ENCODE measurements around the gene CAMK1D. TPM values are rescaled to one million over a fixed set of nuclear protein-coding genes. Genes with fewer than 3 reads are reported as not detected.

The CAMK1D gene
- total RNA-seq, 1 donor from 2014 or later, result 58.8 TPM

DNA sequence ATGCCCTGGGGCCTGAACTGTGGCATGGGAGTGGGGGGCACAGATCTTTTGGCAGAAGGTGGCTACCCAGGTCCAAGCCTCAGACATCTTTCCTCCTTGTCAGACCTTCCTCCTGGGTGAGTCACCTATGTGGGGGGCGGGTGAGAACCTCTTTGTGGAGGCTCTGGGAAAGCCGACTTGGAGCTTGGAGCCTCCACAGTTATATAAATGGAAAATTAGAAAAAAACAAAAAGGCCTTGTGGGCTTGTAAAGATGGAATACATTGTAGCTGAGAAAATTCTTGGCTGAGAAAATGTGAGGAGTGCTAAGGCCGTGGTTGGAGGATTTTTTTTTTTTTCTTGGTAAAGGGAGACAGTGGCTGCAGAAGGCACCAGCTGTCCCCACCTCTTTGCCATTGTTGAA, 359.7 kb downstream of the CAMK1D start:
- no peak for ATAC-seq (ENCODE audit: low read depth)
- Mint-ChIP-seq H3K27me3 (no peaks in the 10 kb centered on the region), H3K4me1 (peaks cover 23% of the 10 kb centered on the region), H3K4me3 (no peak overlapping the region), H3K27ac (peak overlapping the region; percentile 20), H3K9me3 (no peaks in the 10 kb centered on the region), H3K36me3 (ENCODE audit: low read depth) (peaks cover 5% of the 10 kb centered on the region)
- ChIA-PET POLR2A (interaction anchor here (0.7 kb wide), 1 partner anchor 42 kb away, joined by 4 read pairs; no protein-coding TSS in a partner anchor), CTCF (interaction anchor here (0.8 to 5.2 kb wide), 5 partner anchors 9 to 494 kb away, joined by 3 to 65 read pairs (median 5); no protein-coding TSS in a partner anchor)
- intact Hi-C loops (cut with micrococcal nuclease), result no loop called here
- TF ChIP-seq, protein P1, sequence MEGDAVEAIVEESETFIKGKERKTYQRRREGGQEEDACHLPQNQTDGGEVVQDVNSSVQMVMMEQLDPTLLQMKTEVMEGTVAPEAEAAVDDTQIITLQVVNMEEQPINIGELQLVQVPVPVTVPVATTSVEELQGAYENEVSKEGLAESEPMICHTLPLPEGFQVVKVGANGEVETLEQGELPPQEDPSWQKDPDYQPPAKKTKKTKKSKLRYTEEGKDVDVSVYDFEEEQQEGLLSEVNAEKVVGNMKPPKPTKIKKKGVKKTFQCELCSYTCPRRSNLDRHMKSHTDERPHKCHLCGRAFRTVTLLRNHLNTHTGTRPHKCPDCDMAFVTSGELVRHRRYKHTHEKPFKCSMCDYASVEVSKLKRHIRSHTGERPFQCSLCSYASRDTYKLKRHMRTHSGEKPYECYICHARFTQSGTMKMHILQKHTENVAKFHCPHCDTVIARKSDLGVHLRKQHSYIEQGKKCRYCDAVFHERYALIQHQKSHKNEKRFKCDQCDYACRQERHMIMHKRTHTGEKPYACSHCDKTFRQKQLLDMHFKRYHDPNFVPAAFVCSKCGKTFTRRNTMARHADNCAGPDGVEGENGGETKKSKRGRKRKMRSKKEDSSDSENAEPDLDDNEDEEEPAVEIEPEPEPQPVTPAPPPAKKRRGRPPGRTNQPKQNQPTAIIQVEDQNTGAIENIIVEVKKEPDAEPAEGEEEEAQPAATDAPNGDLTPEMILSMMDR (IDR thresholded peaks at IDR 0.05), result no peak
- DNase-seq, result no peak

DNA sequence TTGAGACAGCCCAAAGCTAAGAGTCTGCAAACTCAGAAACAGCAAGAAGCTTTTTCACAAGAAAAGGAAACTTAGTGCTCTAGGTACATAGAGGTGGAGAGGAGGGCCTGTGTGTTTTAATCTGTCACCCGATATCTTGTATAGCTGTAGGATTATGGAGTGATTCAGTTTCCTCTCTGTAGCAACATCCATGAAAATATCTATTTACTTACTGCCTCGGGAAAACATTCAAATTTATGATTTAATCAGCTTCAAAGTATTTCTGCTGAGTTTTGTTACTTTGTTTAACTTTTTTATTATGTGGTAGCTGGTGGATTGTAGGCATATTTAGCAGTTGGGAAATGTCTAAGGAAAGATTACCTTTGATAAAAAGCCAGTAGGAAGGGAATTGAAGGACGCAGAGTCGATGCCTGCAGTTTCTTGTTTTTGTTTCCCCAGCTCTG, 360.2 kb downstream of the CAMK1D start:
- intact Hi-C loops (cut with micrococcal nuclease), result no loop called here
- peaks cover 23% of the 10 kb centered on the region for H3K4me1 Mint-ChIP-seq
- ATAC-seq (ENCODE audit: low read depth) (no peak), DNase-seq (no peak)
- no peak overlapping the region for H3K4me3 Mint-ChIP-seq
- H3K27ac Mint-ChIP-seq, result no peak overlapping the region
- POLR2A ChIA-PET, result interaction anchor here (0.7 kb wide), 1 partner anchor 43 kb away, joined by 4 read pairs; no protein-coding TSS in a partner anchor
- peaks cover 5% of the 10 kb centered on the region for H3K36me3 Mint-ChIP-seq (ENCODE audit: low read depth)
- H3K9me3 Mint-ChIP-seq, result no peaks in the 10 kb centered on the region
- H3K27me3 Mint-ChIP-seq, result no peaks in the 10 kb centered on the region
- TF ChIP-seq, protein P1 (IDR thresholded peaks at IDR 0.05), result no peak
- CTCF ChIA-PET, result interaction anchor here (0.8 to 5.2 kb wide), 8 partner anchors 8 to 494 kb away, joined by 3 to 65 read pairs (median 7); no protein-coding TSS in a partner anchor

DNA sequence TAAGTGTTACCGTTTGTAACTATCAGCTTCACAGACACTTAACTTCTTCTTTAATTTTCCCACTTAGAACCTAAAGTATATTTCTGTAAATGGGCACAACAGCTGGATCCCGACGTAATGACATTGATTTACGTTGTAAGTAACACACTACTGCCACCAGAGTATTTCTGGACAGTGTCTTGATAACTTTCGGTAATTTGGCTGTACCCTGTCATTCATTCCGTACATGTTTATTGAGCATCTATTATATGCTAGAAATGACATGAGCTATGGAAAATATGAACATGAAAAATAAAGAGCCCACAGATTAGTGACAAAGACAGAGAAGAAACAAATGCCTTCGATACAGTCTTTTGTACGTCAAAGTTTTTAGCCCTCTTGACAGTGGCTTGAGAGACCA, 360.8 kb downstream of the CAMK1D start:
- ChIA-PET POLR2A (interaction anchor here (0.6 kb wide), 1 partner anchor 488 kb away, joined by 3 read pairs; no protein-coding TSS in a partner anchor), CTCF (interaction anchor here (0.5 to 5.2 kb wide), 8 partner anchors 29 to 495 kb away, joined by 3 to 65 read pairs (median 7); no protein-coding TSS in a partner anchor)
- Mint-ChIP-seq H3K4me3 (no peak overlapping the region), H3K9me3 (no peaks in the 10 kb centered on the region), H3K4me1 (peaks cover 23% of the 10 kb centered on the region), H3K27me3 (no peaks in the 10 kb centered on the region), H3K36me3 (ENCODE audit: low read depth) (peaks cover 5% of the 10 kb centered on the region), H3K27ac (peak overlapping the region; percentile 12)
- ATAC-seq (ENCODE audit: low read depth) (no peak), DNase-seq (no peak)
- TF ChIP-seq, protein P1 (IDR thresholded peaks at IDR 0.05), result no peak
- intact Hi-C loops (cut with micrococcal nuclease), result loop anchor here (2.0 to 10.0 kb wide), 2 partner anchors 355 to 927 kb away; no protein-coding TSS in a partner anchor

DNA sequence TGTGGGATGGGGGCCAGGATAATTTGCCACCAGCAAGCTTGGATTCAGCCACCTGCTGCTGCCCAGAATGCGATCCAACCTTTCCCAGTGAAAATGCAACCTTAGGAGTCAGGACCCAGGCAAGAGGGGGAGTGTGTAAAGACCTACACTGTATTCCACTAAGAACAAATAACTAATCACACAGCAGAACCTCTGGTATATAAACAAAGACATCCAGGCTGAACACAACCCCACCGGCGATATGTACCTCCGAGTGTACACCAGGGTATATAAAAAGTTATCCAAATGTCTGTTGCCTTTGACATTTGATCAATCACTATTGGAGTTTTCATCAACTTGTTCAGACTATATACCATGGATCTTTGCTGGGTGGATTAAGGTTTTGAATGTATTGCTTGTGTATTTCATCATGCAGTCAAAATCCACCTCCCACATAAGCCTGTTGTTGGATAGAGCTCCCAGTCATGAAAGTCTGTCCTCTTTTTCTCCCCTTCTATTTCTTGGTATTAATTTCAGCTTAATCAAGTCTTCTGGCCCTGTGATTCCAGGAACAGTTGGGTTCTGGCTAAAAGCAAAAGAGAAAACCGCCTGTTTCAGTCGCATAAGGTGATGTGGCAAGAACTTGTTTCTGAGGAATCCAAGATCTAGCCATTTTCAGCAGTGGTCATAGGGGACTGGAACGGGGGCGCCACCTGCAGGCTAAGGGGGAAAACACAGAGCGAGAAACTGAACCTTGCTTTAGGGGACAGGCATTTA, 361.4 kb downstream of the CAMK1D start:
- intact Hi-C loops (cut with micrococcal nuclease), result loop anchor here (1.0 to 10.0 kb wide), 11 partner anchors 54 to 928 kb away; partner anchors contain the start of gene NUDT5
- ATAC-seq (ENCODE audit: low read depth) (peak; percentile 93), DNase-seq (peak; percentile 68)
- H3K9me3 Mint-ChIP-seq, result no peaks in the 10 kb centered on the region
- H3K4me3 Mint-ChIP-seq, result no peak overlapping the region
- H3K27me3 Mint-ChIP-seq, result no peaks in the 10 kb centered on the region
- CTCF ChIA-PET, result interaction anchor here (0.5 to 5.2 kb wide), 15 partner anchors 11 to 495 kb away, joined by 3 to 65 read pairs (median 4); no protein-coding TSS in a partner anchor
- peaks cover 5% of the 10 kb centered on the region for H3K36me3 Mint-ChIP-seq (ENCODE audit: low read depth)
- POLR2A ChIA-PET, result interaction anchor here (0.6 kb wide), 1 partner anchor 489 kb away, joined by 3 read pairs; no protein-coding TSS in a partner anchor
- TF ChIP-seq, protein P1 (IDR thresholded peaks at IDR 0.05), result no peak
- H3K4me1 Mint-ChIP-seq, result peaks cover 23% of the 10 kb centered on the region
- peak overlapping the region; percentile 54 for H3K27ac Mint-ChIP-seq

DNA sequence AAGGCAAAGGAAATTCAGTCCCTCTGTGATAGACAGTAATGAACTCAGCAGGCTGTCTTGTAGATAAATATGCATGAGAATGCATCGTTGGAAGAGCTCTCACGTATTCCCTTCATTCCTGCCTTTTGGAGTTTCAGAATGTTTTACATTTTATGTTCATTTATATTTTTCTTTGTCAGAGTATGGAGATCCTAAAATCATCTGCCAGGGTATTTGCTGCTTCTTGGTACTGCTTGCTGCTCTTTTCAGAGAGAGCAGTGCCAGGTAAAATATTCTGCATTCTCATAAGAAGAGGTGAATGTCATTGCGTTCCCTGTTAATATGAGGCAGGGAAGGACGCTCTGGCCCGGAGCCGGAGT, 362.0 kb downstream of the CAMK1D start:
- POLR2A ChIA-PET, result no interaction called here
- intact Hi-C loops (cut with micrococcal nuclease), result loop anchor here (1.0 to 10.0 kb wide), 11 partner anchors 55 to 929 kb away; partner anchors contain the start of gene NUDT5
- Mint-ChIP-seq H3K36me3 (ENCODE audit: low read depth) (peaks cover 9% of the 10 kb centered on the region), H3K9me3 (no peaks in the 10 kb centered on the region), H3K27ac (no peak overlapping the region), H3K27me3 (no peaks in the 10 kb centered on the region), H3K4me1 (peaks cover 20% of the 10 kb centered on the region), H3K4me3 (no peak overlapping the region)
- DNase-seq (no peak), ATAC-seq (ENCODE audit: low read depth) (no peak)
- TF ChIP-seq, protein P1 (IDR thresholded peaks at IDR 0.05), result no peak
- CTCF ChIA-PET, result interaction anchor here (1.0 to 5.2 kb wide), 15 partner anchors 10 to 928 kb away, joined by 3 to 65 read pairs (median 4); no protein-coding TSS in a partner anchor

All from activated B cell treated with CpG ODN at 0.5 μM for 24 hours (primary cell).